Measurements from ENCODE around the gene ZNF525.
"Not testable (repeated sequence)": the region's sequence is repeated elsewhere in the genome, so short reads cannot be mapped to it uniquely, and the experiment has no call there.

ZNF525 gene

DNA sequence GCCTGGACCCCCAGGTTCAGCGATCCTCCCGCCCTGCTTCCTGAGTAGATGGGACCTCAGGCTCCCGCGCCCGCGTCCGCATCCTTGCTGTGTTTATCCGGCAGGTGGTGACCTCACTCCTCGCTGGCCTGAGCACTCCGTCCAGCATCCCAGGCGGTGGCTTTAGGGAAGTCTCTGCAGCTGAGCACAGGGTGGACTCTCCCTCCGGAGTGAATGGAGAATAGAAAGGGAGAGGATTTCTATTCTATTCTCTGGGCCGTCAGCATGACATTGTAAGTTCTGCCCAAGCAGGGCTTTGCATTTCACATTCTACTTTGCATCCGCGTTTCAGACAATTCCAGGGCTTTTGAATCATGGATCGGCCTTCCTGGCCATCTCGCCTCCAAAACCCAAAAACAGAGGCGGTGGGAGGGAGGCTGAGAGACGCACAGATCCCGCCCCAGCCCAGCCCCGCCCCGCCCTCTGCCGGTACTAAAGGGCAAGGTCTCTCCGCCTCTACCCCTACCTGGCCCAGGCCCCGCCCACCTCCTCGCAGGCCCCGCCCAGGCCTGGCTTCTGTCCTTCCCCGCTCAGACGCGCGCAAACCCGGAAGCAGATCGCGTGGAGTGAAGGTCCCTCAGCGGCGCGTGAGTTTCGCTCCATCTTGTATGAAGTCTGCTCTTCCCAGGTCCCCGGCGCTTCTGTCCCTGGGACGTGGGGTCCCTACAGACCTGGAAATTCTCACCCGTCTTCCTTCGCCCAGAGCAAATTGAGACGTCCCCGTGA is at the start of gene ZNF525:
Gene ZNF525 (plus strand): TSS at position 572 of the 765 bp plus-strand sequence. CDS start 6,577 bp downstream, outside the sequence.
- peak; percentile 67 to 84 for DNase-seq

DNA sequence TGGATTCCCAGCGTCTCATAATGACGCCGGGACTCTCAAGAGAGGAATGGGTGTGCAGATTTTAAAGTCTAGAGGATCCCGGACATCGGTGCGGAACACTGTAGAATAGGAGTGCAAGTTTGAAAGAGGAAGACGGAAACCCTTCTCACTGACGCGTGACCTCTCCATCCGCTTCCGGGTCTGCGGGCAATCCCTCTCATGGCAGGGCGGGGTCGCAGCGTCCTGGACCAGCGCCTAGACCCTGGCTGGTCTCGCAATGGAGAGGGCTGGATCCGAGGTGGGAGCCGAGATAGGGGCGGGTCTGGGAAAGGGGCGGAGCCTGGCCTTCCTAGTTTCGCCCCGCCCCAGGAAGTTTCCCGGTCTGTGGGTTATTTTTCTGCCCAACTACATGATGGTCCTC is 36.5 kb upstream of the ZNF525 start:
- no peak for DNase-seq

DNA sequence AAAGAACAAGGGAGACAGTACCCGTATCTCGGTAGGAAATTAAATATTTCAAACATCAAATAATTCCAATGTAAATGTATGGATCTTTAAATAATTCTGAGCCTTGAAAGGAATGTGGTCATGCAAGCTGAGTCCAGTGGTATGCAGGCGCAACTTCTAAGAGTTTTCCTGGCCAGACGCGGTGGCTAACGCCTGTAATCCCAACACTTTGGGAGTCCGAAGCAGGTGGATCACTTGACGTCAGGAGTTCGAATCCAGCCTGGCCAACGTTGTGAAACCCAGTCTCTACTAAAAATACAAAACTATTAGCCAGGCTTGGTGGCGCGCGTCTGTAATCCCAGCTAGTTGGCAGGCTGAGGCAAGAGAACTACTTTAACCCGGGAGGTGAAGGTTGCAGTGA is 33.0 kb upstream of the ZNF525 start:
- DNase-seq, result no peak

DNA sequence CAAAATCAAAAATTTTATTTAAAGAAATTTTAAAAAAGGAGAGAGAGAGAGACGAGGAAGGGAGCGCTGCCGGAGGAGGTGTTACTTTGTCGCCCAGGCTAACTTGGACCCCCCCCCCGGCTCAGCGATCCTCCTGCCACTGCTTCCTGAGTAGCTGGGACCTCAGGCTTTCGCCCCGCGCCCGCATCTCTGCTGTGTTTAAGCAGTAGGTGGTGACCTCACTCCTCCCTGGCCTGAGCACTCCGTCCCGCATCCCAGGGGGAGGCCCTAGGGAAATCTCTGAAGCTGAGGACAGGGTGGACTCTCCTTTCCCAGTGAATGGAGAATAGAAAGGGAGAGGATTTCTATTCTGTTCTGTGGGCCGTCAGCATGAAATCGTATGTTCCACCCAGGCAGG is 32.4 kb upstream of the ZNF525 start:
- DNase-seq, result peak in 1 of 2 experiments; percentile 56

DNA sequence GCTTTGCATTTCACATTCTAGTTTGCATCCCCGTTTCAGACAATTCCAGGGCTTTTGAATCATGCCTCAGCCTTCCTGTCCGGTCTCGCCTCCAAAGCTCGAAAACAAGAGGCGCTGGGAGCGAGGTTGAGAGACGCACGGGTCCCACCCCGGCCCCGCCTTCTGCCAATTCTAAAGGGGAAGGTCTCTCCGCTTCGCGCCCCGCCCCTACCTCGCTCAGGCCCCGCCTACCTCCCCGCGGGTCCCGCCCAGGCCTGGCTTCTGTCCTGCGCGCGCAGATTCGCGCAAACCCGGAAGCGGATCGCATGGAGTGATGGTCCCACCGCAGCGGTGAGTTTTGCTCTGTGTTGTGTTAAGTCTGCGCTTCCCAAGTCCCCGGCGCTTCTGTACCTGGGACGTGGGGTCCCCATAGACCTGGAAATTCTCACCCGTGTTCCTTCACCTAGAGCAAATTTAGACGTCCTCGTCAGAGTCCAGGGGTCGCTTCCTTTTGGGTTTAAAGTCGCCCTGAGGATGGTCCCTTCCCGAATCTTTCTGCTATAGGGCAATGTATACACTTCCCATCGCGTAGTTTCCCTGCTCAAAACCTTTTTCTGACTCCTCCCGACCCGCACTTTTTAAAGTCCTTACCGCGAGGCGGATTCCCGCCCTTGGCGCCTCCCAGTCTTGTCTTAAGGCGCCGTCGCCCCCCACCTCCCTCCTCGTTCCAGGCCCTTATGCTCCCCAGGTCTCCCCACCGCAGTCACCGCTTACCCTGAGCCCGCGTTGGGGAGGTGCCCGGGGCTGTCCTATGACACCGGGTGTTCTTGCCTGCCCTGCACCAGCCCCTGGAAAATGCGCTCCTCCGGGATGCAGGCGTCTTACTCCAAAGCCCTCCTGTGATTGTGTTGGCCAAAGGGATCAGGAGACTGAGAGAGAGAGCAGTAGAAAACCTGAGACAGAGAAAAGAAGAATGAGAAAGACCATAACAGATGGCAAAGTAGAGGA is 31.7 kb upstream of the ZNF525 start, which contains the start of gene ZNF845:
Gene ZNF845 (plus strand): TSS at position 287 of the 987 bp plus-strand sequence. CDS start 7,559 bp downstream, outside the sequence.
- peak; percentile 79 to 88 for DNase-seq

DNA sequence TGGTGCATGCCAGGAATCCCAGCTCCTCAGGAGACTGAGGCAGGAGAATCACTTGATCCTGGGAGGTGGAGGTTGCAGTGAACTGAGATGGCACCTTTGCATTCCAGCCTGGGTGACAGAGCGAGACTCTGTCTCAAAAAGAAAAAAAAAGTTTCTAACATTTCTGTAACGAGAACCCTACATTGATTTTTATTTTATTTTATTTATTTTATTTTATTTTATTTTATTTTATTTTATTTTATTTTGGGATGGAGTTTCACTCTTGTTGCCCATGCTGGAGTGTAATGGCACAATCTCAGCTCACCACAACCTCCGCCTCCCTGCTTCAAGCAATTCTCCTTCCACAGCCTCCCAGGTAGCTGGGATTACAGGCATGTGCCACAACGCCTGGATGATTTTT is 21.1 kb upstream of the ZNF525 start:
- not testable (repeated sequence) for DNase-seq

DNA sequence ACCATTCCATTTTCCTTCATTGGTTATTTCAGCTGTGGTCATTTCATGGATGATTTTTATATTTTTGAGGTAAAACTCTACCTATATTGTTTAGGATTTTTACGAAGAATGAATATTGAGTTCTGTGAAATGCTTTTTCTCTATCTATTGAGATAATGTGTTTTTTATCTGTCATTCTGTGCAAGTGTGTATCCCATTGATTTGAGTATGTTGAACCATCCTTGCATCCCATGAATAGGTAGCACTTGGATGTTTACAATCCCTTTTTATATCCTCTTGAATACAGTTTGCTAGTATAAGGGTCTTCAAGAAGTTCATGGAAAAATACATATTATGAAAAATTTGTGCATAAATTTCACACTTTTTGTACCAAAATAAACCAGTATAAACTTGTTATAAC is 9.8 kb upstream of the ZNF525 start:
- DNase-seq, result no peak

DNA sequence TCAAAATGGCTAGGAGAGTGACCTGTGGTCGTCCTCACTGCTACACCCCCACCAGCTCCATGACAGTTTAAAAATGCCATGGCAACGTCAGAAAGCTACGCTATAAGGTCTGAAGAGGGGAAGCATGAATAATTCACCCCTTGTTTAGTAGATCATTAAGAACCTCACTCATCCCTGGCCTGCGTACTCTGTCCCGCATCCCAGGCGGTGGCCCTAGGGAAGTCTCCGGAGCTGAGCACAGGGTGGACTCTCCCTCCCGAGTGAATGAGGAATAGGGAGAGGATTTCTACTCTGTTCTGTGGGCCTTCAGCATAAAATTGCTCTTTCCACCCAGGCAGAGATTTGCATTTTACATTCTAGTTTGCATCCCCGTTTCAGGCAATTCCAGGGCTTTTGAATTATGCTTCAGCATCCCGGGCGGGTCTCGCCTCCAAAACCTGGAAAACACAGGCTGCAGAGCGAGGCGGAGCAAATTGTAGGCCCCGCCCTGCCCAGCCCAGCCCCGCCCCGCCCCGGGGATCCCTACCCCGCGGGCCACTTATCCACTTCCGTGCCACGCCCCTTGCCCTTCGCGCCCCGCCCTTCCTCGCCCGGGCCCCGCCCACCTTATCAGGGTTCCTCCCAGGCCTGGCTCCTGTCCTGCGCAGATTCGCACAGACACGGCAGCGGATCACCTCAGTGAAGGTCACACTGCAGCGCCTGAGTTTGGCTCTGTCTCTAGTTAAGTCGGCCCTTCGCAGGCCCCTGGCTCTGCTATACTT is 7.5 kb upstream of the ZNF525 start:
- no peak for DNase-seq

DNA sequence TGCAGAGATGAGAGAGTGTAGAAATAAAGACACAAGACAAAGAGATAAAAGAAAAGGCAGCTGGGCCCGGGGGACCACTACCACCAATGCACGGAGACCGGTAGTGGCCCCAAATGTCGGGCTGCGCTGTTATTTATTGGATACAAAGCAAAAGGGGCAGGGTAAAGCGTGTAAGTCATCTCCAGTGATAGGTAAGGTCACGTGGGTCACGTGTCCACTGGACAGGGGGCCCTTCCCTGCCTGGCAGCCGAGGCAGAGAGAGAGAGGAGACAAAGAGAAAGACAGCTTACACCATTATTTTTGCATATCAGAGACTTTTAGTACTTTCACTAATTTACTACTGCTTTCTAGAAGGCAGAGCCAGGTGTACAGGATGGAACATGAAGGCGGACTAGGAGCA is 5.4 kb upstream of the ZNF525 start:
- not testable (repeated sequence) for DNase-seq

DNA sequence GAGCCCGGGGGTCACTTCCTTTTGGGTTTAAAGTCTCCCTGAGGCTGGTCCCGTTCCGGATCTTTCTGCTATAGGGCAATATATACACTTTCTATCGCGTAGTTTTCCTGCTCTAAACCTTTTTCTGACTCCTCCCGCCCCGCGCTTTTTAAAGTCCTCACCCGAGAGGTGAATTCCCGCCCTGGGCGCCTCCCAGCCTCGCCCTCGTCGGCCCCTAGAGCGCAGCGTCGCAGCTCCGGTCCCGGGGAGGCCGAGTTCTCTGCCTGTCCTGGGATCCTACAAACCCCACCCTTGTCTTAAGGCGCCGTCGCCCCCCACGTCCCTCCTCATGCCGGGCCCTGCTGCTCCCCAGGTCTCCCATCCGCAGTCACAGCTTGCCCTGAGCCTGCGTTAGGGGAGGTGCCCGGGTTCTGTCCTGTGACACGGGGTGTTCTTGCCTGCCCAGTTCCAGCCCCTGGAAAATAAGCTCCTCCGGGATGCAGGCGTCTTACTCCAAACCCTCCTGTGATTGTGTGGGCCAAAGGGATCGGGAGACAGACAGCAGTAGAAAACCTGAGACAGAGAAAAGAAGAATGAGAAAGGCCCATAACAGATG is 491 bp downstream of the ZNF525 start:
- DNase-seq, result no peak

DNA sequence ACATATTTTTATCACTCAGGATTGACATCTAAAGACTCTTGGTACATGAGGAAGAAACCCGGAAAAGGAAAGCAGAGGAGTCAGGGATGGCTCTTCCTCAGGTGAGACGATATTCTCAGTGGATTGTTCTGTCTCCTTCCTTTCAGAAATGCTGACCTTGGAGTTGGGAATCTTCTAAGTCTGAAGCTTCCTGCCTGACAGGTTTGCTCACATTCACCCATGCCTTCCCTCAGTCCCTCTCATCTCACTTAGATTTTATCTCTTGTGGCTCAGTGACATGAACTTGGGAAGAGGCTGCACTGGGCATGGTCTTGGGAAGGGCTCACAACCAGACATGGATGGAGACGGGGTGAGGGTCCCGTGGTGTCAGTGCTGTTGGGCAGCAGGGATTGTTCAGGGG is 6.7 kb downstream of the ZNF525 start:
- DNase-seq, result no peak

DNA sequence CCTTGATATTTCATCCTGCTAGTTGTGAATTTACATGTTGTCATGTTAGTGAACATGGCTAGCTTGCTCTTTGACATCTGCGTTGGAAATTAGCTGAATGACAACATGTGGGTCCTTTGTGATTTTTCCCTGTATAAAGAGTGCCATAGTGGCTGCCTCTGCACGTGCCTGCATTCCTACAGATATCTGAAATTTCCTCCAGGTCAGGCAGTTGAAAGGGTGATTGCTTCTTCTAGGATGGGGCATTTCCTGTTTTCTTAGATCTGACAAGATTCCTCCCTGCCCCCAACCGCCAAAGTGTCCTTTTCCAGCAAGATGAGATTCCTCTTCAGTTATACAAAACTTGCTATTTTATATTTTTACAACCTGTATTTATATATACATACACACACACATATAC is 8.8 kb downstream of the ZNF525 start:
- DNase-seq, result no peak

DNA sequence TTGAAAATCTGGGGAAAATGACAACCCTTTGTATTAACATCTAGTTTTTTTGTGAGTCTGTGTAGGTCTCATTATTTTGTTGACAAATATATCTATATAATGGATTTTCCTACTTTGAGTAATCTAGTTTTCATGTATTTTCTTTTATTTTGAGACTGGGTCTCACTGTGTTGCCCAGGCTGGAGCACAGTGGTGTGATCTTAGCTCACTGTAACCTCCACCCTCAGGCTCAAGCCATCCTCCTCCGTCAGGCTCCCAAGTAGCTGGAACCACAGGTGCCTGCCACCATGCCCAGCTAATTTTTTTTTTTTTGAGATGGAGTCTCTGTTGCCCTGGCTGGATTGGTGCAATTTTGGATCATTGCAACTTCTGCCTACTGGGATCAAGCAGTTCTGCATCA is 9.2 kb downstream of the ZNF525 start:
- DNase-seq, result no peak

DNA sequence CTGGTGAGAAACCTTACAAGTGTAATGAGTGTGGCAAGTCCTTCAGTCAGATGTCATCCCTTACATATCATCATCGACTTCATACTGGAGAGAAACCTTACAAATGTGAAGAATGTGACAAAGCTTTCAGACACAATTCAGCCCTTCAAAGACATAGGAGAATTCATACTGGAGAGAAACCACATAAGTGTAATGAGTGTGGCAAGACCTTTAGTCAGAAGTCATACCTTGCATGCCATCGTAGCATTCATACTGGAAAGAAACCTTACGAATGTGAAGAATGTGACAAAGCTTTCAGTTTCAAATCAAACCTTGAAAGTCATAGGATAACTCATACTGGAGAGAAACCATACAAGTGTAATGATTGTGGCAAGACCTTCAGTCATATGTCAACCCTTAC is 15.9 kb downstream of the ZNF525 start:
- DNase-seq, result no peak

DNA sequence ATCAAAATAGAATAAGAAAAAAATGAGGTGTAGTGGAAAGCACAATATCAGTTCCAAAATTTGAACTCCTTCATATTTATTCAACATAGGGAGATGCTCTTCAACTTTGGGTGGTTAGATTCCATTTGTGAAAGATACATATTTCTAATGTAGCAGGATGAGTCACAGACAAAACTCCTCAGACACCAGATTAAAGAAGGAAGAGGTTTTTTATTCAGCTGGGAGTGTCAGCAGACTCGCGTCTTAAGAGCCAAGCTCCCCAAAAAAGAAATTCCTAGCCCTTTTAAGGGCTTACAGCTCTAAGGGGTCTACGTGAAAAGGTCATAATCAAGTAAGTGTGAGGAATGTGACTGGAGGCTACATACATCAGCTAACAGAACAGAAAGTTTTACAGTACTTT is 22.7 kb downstream of the ZNF525 start:
- DNase-seq, result no peak

DNA sequence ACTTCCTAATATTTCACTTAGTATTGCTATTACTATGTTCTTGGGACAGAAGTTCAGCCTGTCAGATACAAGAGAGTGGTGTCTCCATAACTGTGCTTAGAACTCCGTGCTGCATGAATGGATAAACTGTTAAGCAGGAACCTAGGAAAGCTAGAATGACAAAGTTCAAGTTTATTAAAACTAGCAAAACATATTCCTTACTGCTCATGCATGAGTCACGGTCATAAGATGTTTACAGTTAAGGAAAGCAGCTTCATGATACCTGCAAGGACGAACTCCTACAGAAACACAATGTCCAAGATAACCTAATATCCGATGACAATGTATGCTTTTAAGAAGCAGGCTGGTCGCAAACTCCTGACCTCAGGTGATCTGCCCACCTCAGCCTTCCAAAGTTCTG is 23.4 kb downstream of the ZNF525 start:
- DNase-seq, result no peak

DNA sequence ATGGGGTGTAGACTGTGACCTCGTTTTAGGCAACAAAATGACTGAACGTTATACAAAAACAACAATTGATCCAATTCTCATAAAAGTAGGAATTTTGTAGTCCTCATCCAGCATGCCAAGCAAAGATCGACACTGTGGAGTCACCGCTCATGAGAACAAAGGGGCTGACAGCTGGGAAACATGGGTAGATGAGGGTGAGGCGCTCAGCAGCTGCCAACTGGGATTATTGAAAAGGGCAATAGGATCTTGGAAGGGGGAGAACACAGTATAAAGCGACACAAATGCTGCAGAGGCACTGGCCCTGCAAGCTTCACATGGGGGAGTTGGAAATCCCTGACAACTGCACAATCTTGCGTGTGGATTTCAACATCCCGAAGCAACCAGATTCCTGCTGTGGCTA is 24.1 kb downstream of the ZNF525 start:
- no peak for DNase-seq

DNA sequence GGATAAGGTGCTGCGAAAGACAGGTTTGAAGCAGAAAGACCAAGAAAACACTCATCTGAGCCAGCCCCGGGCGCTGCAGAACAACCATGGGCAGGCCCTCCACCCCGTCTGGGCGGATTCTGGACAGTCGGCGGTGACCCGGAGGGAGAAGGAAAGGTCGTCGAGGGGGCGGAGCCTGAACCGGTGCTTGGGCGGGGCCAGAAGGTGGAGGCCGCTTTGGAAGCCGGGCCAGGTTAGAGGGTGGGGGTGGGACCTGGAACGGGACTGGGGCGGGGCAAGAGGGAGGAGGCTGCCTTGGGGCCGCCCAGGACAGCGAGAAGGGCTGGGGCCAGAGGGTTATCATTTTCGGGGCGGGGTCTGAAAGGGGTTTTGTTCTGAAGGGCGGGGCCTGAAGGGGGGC is 24.5 kb downstream of the ZNF525 start:
- DNase-seq, result no peak

DNA sequence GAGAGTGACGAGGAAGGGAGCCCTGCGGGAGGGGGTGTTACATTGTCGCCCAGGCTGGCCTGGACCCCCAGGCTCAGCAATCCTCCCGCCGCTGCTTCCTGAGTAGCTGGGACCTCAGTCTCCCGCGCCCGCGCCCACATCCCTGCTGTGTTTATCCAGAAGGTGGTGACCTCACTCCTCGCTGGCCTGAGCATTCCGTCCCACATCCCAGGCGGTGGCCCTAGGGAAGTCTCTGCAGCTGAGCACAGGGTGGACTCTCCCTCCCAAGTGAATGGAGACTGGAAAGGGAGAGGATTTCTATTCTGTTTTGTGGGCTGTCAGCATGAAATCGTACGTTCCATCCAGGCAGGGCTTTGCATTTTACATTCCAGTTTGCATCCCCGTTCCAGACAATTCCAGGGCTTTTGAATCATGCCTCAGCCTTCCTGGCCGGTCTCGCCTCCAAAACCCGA is 29.0 kb downstream of the ZNF525 start:
- DNase-seq, result no peak

DNA sequence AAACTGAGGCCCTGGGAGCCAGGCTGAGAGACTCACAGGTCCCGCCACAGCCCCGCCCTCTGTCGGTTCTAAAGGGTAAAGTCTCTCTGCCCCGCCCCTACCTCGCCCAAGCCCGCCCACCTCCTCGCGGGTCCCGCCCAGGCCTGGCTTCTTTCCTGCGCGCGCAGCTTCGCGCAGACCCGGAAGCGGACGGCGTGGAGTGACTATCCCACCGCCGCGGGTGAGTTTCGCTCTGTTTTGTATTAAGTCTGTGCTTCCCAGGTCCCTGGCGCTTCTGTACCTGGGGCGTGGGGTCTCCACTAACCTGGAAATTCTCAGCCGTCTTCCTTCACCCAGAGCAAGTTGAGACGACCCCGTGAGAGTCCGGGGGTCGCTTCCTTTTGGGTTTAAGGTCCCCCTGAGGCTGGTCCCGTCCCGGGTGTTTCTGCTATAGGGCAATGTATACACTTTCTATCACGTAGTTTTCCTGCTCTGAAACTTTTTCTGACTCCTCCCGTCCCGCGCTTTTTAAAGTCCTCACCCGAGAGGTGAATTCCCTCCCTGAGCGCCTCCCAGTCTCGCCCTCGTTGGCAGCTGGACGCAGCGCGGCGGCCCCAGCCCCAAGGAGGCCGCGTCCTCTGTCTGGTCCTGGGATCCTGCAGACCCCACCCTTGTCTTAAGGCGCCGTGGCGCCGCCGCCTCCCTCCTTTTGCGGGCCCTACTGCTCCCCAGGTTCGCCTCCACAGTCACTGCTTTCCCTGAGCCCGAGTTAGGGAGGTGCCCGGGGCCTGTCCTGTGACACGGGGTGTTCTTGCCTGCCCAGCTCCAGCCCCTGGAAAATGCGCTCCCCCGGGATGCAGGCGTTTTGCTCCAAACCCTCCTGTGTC is 29.7 kb downstream of the ZNF525 start, which contains the start of gene ZNF765:
Gene ZNF765 (plus strand): TSS at position 176 of the 866 bp plus-strand sequence. CDS start 2,867 bp downstream, outside the sequence.
- peak; percentile 78 to 87 for DNase-seq

DNA sequence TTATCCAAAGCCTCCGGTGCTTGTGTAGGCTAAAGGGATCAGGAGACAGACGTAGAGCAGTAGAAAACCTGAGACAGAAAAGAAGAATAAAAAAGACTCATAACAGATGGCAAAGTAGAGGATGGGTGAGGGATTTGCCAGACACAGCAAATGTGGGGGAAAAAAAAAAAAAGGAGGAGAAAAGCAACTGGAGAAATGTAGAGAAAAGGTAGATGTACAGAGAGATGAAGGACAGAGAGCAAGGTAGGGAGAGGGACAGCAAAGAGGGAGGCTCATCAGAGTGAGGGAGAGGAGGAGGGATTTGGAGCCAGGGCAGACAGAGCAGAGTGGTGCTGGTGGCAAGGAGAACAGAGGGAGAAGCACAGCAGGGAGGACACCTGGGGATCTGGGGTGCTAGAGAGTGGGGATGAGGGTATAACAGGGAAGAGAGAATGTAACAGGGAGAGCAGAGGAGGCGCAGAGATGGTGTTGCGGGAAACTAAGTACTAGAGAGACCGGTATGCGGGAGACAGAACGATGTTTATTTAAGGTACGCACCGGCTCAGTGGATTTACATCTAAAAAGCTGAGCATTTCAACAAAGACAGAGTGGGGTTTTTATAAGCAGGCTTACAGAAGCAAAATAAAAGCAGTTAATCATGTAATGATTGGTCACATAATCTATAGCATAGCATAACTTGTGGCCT is 30.5 kb downstream of the ZNF525 start:
- not testable (repeated sequence) for DNase-seq
